ENCODE measurements around the gene IL1RAP.
A peak's percentile ranks its signal among the peaks of the same experiment; 100 is the strongest.

The IL1RAP gene

DNA sequence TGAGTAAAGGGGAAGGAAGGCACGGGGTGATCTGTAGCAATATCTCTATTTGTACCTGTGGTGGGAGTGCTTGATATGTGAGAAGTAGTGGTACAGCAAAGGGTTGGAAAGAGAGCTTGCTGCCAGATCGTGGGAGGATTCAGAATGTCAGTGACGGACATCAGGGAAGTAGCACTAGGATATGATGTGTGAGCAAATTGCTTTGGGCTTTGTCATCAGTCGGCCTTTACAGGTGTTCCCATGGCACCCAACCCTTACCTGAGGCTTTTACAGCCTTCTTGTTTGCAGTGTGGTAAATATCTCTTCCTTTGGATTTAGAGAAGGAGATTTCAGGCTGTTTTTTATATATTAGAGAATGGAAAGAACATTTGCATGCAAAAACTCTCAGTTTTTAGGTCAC lies 29.8 kb downstream of the IL1RAP start:
- no peak for DNase-seq

DNA sequence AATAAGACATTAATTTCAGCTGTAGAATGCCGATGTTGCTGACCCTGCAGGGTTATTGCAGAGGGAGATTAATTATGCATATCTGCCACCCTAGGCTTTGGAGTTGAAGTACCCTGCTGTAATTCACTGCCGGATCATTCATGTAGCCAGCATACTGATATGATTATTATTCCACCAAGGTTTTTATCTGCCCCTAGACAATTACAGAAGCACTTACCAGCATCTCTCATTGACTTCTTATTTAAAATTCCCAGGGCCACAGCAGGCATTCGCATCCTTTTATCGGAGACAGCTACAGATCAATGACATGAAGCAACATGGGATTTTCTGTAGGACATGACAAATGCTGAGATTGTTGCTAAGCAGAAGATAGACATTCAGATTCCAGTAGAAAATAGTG lies 31.3 kb downstream of the IL1RAP start:
- DNase-seq: no peak

DNA sequence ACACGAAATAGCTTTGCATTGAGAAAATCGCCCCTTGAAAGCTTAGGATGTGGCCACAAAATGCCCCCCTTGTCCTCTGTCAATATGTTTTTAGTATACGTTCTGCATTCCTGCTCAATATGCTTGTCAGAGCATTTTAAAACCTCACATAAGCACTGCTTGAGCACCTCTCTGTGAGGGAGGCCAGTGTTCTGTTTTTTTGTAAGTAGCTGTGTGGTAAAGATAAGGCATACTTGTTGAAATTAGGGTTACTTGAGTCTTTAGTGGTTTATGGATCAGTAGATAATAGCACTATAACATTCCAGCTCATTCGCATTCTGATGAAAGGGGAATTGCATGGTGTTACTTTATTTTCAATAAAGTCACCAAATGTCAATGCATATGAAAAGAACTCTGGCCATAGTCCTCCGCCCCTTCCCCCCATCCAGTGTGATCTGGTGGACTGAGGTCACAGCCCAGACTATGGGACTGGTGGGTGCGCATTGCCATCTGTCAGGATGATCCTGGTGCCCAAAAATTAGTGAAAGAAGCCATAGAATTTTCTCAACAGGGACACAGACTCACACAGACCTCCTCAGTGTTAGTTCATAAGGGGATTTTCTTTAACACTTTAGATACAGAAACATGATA lies 33.1 kb downstream of the IL1RAP start:
- peak in 1 of 2 experiments; percentile 22 for DNase-seq

DNA sequence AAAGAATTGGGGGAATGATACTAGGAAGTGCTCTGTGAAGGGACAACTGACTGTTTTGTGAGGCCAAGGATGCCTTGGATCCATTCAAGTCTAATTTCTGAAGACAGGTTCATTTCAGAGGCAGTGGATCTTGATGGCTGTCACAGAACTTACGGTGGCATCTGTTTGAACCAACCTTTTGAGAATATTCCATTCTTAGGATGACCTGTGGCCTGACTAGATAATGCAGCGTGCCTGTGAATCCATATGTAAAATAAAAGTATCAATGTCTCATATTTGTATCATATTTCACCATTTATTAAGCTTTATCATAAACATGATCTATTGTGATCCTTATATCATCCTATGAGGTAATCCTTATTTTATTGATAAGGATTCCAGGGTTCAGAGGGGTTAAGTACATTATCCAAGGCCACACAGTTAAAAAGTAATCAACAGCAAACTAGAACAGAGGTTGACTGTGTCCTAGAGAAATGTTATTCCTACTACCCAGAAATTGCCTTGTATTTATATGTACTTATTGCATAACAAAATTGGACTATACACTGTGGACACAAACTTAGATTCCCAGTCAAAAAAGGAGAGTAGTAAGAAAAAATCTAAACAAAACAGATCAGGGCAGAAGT lies 34.3 kb downstream of the IL1RAP start:
- no peak for DNase-seq

DNA sequence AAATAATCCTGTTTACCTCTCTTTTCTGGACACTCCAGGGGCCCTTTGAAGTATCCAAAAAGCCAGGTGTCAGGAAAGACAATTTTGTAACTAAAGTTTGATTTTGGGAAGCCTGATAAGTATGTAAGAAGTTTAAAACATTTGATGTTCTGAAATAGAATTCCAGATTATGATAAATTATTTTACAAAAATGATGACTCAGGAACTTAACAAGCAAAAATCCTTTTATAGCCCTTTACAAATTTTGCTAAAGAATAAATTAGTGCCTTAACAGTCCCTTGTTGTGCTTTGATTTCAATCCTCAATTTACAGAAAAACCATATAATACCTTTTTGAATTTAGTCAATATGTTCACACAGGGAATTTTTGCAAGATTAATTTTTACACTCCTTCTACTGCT lies 38.1 kb downstream of the IL1RAP start:
- no peak for DNase-seq

DNA sequence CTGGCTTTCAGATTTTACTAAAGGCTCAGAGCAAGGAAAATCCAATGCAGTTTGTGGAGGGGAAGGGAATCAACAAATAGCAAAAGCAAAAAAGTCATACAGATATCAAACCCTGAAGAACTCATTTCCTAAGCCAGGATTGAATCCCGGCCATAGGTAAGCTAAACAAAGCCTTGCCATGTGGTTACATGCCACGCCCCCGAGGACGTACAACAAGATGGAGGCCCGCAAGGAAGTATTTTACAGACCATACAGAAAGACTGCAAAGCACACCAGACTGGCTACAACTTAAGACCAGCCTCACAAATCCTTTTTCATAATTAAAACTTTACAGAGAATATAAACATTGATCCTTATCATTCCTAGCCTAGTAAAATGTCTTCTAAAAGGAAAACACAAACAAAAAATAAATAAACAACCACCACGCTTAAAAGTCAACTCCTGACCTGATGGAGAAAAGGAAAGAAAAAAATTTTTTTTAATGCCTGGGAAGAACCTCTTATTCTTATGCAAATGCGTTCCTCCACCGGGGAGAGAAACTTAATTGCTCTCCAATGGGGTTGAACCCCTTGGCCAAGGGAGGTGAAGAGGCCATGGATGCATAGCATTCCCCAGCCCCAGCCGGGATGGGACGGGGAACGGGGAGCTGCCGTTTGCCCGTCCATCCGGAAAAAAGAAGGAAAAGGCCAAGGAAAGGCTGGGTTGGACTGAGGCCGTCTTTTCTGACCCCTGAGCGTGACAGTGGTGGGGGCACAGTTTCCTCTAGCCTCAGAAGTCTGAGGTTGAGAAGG lies 39.3 kb downstream of the IL1RAP start:
- no peak for DNase-seq

DNA sequence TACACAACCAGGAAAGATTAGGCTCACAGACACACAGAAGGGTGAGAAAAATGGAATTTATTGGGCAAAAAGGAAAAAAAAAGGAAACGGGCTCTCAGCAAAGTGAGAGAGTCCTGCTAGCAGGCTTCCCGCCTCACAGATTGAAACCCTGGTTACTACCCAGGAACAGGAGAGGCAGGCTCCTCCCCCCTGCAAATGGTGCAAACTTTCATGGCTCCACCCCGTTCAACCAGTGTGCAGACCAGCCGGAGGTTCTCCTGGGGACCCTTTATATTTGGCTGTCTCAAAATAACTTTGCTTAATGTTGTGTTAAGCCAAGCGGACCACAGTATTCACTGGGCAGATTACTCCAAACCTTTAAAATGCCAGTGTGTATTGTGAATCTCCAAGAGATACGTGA lies 40.3 kb downstream of the IL1RAP start:
- DNase-seq: no peak

DNA sequence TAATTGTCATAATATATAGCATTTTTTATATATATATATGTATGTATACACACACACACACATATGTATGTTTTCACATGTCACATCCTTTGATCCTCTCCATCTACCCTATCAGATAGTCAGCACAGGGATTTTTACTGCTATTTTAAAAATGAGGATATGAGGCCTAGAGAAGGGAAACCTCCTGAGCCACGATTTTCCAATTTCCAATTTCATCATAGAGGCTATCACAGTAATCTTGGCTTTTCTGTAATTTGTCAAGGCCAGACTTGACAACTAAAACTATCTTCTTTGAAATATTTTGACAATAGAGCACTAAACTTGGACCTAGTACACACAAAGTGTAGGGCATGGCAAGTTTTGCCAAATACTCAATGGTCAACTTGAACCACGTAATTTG lies 42.5 kb downstream of the IL1RAP start:
- no peak for DNase-seq

DNA sequence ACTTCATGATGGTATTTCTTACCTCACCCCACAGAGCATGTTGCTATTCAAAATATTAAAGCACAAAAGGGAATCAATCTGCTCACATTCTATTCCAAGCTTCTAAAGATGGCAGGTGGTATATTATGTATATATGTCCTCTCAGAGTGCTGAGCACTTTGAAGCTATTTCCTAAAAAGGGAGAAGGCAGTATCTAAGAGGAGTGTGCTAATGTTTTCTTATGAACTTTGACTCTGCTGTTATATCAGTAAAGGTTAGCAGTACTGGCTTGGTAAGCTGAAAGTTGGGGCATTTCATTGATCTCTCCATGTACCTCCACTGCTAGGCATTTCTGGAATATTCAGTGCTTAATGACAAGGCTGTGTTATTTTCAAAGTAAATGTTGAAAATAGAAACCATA lies 43.4 kb downstream of the IL1RAP start:
- no peak for DNase-seq

DNA sequence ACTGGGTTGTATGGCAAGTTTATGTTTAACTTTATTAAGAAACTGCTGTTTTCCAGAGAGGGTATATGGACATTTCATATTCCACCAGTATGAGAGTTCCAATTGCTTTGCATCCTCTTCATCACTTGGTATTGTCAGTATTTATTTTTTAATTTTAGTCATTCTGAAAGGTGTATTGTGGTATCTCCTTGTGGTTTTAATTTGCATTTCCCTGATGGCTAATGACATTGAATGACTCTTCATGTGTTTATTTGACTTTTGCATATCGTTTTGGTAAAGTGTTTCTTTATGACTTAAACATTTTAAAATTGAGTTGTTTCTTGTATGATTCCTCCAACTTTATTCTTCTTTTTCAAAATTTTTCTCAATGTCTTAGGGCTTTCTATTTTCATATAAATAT lies 44.4 kb downstream of the IL1RAP start:
- no peak for DNase-seq

DNA sequence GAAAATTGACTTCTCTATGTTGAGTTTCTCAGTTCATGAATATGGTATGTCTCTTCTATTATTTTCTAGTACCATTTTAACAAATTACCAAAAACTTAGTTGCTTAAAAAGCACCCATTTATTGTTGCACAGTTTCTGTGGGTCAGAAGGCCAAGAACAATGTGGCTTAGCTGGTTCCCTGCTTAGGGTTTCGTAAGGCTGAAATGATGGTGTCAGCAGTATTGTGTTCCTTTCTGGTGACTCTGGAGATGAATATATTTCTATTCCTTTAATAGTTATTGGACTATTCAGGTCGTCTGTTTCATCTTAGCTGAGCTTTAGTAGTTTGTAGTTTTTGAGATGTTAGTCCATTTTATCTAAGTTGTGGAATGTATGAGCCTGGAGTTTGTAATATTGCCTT lies 44.9 kb downstream of the IL1RAP start:
- DNase-seq: no peak

DNA sequence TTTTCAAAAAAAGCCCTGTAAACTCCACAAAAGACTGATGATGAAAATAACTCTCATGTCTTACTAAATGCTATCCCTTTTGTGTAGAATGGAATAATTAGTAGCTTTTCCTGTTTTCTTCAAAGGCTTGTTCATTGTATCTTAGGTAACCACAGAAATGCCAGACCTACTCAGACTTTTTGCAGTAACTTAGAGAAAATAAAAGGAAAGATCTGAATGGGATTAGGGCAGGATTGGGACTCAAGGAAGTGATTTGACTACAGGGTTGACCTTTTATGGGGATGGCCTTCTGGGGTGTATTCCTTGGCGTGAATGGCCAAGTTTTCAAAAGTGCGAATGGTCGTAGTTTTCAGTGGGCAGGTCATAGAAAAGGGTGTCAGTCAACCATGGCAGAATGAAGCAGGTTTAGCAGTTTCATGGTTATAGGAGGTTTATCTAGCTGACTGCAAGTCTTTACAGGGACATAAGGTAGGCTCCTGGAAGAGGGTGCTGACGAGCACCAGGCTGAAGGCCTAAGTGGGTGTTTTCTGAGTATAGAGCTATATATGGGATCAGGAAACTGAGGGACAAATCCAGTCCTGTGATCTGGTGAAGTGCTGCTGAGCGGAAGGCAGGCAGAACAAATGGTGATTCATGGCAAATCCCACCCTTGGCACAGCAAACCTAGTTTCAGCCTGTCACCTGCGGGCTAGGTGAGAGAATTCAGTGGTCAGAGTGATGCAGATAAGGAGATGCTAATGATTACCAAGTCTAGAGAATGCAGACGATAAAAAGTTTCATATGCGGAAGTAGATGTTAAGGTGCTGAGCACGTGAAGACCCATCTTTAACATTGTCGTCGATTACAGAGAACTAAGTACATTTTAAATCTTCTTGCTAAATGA lies 46.4 kb downstream of the IL1RAP start:
- DNase-seq: no peak

DNA sequence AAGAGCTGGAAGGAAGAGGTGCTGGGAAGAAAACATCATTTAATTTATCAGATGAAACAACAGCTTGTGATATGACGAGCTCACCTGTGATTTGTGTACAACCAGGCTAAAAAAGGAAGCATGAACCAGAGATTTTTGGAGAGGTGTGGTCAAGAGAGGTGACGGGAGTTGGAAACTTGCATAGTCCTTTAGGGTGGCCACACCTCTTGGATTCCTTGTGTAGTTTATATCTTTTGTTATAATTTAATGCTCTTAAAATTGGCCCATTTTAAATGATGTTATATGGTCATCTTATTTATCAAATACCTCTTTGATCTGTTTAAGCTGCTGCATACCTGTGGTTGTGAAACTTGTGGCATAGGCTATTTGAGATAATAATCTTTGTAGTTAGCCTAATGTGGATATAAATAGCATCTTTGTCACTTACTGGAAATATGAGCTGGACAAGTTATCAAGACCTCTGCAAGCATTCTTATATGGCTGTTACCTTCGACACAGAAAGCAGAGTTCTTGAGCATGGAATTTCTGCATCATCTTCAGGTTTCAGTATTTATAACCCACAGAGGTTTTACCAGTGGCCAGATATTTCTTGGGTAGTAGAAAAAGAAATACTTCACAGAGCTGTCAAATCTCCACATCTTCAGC lies 49.1 kb downstream of the IL1RAP start:
- no peak for DNase-seq

DNA sequence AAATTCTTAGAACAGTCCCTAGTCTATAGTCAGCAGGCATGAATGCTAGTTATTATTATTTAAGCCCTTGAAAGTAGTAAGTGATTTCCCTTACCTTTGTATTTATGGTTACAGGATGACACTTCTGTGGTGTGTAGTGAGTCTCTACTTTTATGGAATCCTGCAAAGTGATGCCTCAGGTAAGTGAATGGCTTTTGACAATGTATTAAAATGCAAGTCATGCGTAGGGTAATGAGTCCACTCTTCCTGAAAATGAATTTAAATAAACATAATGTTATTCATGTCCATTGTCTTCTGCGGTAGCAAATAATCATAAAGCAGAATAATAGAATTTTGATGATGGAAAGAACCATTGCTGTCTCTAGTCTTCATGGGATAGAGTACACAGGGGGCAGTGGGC lies 50.3 kb downstream of the IL1RAP start:
- no peak for DNase-seq

DNA sequence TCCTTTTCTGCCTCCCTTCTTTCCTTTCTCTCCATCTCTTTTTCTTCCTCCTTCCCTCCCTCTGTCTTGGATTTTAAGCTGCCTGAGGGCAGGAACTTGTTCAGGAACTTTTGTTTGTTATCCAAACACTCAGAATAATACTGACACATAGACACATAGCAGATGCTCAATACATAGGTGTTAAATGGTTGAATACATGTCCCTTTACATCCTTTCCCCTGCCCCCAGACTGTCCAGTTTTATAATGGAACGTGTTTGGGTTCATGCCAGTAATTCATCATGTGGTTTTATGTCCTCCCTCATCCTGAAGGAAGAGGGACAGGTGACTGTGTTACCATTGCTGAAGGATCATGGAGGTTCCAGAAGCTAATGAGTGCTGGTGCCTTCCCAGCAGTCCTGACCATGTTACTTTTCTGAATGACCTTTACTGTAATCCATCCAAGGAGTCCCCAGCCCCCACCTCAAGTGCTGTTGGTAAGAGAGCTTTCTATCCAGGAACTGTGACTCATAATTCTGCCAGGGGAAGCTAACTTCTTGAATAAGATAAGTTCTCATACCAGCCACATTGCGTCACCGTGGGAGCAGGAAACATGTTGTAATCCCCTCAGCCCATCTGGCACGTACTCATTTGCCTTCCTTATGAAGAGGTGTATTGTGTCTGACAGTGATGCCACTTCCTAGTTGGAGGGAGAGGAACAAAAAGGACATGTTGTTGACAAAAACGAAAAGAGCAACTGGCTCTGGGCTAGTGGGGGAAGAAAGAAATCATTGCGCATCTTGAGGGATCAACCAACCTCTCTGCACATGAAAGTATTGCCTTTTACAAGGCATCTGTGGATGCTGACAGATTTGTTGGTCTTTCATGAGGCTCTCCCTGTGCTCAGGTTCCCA lies 52.4 kb downstream of the IL1RAP start:
- DNase-seq: no peak

DNA sequence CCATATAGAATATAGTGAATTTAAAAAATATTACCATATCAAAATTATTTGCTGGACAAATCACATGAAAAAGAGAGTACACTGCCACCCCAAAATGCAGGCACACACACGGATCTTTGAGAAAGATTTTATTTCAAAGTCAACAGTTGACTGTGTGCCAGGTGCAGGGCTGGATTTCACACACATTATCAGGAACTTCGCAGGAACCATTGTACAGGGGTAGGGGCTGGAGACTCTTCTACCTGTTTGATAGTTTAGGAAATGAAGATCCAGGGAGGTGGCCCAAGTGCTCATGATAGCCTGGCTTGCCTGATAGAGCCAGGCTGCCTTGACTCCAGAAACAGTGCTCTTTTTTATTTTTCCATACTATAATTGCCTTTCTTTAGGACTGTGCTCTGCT lies 54.2 kb downstream of the IL1RAP start:
- no peak for DNase-seq

DNA sequence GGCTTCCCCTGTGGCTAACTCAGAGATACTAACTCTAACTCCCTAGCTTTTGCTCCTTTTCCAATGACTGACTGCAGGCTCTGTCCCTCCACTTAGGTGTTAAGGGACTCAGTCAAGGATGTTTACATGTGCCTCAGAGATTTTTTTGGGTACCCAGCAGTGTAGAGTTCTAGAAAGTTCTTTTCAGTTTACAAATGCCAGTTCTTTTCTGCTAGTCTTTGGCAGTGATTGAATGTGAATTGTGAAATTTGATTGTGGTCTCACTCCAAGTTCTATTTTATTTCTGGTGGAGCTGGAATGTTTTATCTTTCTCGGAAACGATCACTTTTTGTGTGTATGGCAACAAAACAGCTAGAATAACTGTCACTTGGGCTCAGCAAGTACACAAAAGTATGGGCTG lies 60.6 kb downstream of the IL1RAP start:
- no peak for DNase-seq

DNA sequence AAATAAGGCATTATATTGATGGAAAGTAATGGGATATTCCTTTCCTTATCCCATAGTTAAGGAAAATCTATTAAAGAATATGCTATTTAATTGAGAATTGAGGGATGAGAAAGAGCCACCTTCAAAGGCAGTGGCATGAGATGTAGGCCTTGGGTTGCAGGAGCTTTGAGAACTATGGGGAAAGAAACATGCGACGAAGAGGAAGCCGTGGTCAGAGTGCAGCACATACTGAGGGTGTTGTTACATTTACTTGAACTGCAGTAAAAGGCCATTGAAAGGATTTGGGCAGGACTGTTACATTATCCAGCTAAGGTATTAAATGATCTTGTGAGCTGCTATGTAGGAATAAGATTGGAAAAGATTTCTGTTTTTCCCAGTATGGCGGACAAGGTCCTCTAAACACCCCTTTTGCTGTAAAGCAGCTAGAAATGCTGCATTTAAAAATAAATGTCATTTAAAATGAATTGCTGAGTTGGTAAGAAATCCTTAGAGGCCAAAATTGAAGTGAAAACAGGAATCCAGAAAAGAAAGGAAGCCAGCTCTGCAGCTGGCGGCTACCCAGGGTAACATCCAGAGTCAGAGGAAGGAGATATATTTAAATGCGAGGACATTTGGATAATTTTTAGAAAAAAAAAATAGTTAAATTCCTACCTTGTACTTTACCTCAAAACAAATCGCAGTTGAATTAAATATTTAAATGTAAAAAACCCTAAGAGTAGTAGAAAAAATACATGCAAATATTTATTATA lies 61.7 kb downstream of the IL1RAP start:
- DNase-seq: no peak

DNA sequence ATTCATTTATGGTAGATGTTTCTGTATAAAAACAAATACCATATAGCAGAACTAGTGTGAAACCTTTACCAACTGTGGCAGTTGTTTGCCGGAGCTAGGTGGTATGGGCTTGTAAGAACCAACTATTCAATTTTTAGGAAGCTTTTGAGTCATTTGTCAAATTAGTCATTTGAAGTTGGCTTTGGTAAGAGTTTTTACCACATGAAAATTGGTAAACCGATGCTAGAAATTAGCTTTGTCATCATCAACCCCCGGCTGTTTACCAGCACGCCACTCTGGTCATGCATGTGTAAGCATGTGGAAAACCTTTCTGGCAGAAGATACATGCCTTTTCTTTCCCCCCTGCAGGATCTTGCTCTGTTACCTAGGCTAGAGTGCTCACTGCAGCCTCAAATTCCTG lies 63.3 kb downstream of the IL1RAP start:
- DNase-seq: no peak

DNA sequence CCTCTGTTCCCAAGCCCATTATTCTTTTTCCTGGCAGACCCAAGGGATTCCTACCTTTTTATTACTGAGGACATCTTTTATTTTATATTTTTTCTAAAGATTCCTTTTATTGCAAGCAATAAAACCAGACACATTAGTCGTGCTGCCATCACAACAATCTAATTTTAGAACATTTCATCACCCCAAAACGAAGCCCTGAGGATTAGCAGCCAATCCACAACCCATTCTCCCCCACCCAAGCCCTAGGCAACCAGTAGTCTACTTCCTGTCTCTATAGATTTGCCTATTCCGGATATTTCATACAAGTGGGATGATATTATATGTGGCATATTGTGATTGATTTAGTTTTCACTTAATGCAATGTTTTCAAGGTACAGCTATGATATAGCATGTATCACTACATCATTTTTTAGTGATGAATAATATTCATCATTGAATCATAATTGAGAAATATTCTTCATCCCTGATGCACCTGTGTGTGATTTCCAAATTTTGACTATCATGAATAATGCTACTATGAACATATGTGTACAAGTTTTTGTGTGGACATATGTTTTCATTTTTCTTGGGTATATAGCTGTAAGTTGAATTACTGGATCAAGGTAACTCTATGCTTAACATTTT lies 65.7 kb downstream of the IL1RAP start:
- no peak for DNase-seq

DNA sequence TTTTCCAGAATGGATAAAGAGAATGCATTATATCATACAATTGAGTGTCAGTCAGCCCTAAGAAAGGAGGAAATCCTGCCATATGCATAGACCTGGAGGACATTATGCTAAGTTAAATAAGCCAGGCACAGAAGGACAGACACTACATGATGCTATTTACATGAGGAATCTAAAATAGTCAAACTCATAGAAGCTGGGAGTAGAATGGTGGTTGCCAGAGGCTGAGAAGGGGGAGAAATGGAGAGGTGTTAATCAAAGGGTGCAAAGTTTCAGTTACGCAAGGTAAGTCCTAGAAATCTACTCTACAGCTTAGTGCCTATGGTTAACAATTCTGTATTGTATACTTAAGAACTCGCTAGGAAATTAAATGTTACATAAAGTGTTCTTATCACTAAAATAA lies 66.5 kb downstream of the IL1RAP start:
- no peak for DNase-seq
